HFFc6 (cell line): ENCODE results near the gene INVS. TPM values are rescaled to one million over a fixed set of nuclear protein-coding genes. Genes with fewer than 3 reads are reported as not detected.

Experiments
- DNase-seq: peaks from one replicate; pipeline ENCODE4 v3.0.0-alpha.2; 2018
- H3K27ac Mint-ChIP-seq: 2 replicates; pipeline ENCODE4 v1.8.0; 2020; ENCODE audit warnings: mild to moderate bottlenecking, mixed read lengths
- H3K27me3 Mint-ChIP-seq: 2 replicates; pipeline ENCODE4 v1.8.0; 2021; ENCODE audit warnings: mild to moderate bottlenecking, moderate library complexity, mixed read lengths; ENCODE audit not compliant: insufficient read depth
- H3K36me3 Mint-ChIP-seq: 2 replicates; pipeline ENCODE4 v1.8.0; 2021; ENCODE audit warnings: low read depth, mixed read lengths
- H3K4me1 Mint-ChIP-seq: 2 replicates; pipeline ENCODE4 v1.8.0; 2020; ENCODE audit warnings: low read depth, mixed read lengths
- H3K4me3 Mint-ChIP-seq: 2 replicates; pipeline ENCODE4 v1.8.0; 2020; ENCODE audit warnings: mild to moderate bottlenecking, moderate library complexity, mixed read lengths
- H3K9me3 Mint-ChIP-seq: 2 replicates; pipeline ENCODE4 v1.8.0; 2020; ENCODE audit warnings: mild to moderate bottlenecking, mixed read lengths
- total RNA-seq, 6 experiments: library from RNA; stranded (reverse); fragmentation: NEBNext Ultra II Directional; extraction: Animal tissue kit (Norgen Biotek cat#: 25700); gene quantifications; 2 replicates in 1 of 6; 3 replicates in 5 of 6; pipeline ENCODE4 v1.2.3, GENCODE V29; 2021
- TF ChIP-seq, protein P1 (sequence below): fragments of 200-600 bp; sonication (generic); IDR thresholded peaks from 2 replicates; pipeline ENCODE4 v1.5.0; 2021; ENCODE audit warnings: antibody characterized with exemption, mild to moderate bottlenecking

Gene INVS
- total RNA-seq, 6 experiments from 2014 or later, result 13.5 to 16.5 (median 14.6) TPM

DNA sequence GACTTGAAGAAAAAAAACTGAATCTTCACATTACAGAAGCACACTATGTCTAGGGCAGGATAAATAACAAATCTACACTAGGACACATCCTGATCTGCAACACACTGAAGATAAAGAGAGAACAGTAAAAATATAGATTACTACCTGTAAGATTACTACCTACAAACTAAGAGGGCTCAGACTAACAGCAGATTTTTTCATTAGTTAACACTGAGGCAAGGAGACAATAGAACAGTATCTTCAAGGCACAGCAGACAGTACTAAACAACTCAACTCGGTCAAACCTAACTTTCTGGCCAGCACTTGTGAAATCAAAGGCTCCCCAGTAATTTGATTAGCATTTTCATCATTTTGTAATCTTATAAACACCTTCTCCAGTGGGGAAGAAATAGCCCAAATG lies 207.2 kb downstream of the INVS start:
- peaks cover 57% of the 10 kb centered on the region for H3K36me3 Mint-ChIP-seq
- no peaks in the 10 kb centered on the region; the same call in none of the 2 replicates for H3K27me3 Mint-ChIP-seq
- no peak overlapping the region for H3K27ac Mint-ChIP-seq
- peaks cover 70% of the 10 kb centered on the region for H3K4me1 Mint-ChIP-seq
- DNase-seq, result no peak
- TF ChIP-seq, protein P1, sequence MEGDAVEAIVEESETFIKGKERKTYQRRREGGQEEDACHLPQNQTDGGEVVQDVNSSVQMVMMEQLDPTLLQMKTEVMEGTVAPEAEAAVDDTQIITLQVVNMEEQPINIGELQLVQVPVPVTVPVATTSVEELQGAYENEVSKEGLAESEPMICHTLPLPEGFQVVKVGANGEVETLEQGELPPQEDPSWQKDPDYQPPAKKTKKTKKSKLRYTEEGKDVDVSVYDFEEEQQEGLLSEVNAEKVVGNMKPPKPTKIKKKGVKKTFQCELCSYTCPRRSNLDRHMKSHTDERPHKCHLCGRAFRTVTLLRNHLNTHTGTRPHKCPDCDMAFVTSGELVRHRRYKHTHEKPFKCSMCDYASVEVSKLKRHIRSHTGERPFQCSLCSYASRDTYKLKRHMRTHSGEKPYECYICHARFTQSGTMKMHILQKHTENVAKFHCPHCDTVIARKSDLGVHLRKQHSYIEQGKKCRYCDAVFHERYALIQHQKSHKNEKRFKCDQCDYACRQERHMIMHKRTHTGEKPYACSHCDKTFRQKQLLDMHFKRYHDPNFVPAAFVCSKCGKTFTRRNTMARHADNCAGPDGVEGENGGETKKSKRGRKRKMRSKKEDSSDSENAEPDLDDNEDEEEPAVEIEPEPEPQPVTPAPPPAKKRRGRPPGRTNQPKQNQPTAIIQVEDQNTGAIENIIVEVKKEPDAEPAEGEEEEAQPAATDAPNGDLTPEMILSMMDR, result no peak
- H3K9me3 Mint-ChIP-seq, result no peaks in the 10 kb centered on the region; the same call in 1 of the 2 replicates
- H3K4me3 Mint-ChIP-seq, result no peak overlapping the region

GRCh38 chr9:100307080-100307479 lies 208.0 kb downstream of the INVS start:
- no peak for DNase-seq
- Mint-ChIP-seq H3K9me3 (peaks cover under 1% of the 10 kb centered on the region; the same call in 1 of the 2 replicates), H3K27me3 (no peaks in the 10 kb centered on the region; the same call in none of the 2 replicates), H3K4me1 (peaks cover 78% of the 10 kb centered on the region), H3K36me3 (peaks cover 61% of the 10 kb centered on the region), H3K4me3 (no peak overlapping the region; the same call in 1 of the 2 replicates), H3K27ac (no peak overlapping the region)
- TF ChIP-seq, protein P1, result no peak

GRCh38 chr9:100308965-100309564 lies 210.0 kb downstream of the INVS start:
- Mint-ChIP-seq H3K27me3 (no peaks in the 10 kb centered on the region; the same call in none of the 2 replicates), H3K36me3 (peaks cover 52% of the 10 kb centered on the region)
- DNase-seq, result peak; percentile 49

DNA sequence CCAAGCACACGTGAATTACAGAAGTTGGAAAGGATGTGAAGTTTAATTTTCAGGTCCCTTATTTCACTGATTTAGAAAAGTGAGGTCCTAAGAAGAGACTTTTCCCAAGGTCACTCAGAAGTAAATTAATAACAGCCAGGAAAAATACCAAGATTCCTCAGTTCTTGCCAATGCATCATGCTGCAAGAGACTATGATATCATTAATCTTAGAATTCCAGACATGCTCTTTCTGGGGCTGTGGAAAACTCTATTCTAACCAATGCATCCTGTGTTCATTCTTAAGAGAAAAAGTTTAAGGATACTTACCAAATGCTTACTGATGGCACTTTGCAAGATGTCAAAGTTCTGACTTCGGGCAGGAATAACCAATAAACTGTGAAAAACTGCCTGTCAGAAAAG lies 210.9 kb downstream of the INVS start:
- DNase-seq, result peak; percentile 48
- Mint-ChIP-seq H3K36me3 (peaks cover 54% of the 10 kb centered on the region), H3K27me3 (no peaks in the 10 kb centered on the region; the same call in 1 of the 2 replicates), H3K4me1 (peaks cover 79% of the 10 kb centered on the region), H3K27ac (peak overlapping the region; percentile 76), H3K4me3 (peak overlapping the region; percentile 70), H3K9me3 (peaks cover 8% of the 10 kb centered on the region; the same call in 1 of the 2 replicates)
- TF ChIP-seq, protein P1, result no peak

More at GRCh38 chr9:100308965-100309564, 210.0 kb downstream of the INVS start:
- TF ChIP-seq, protein P1, result no peak
- H3K4me3 Mint-ChIP-seq, result peak overlapping the region; percentile 70
- H3K27ac Mint-ChIP-seq, result peak overlapping the region; percentile 83
- peaks cover 76% of the 10 kb centered on the region for H3K4me1 Mint-ChIP-seq
- H3K9me3 Mint-ChIP-seq, result peaks cover 8% of the 10 kb centered on the region; the same call in 1 of the 2 replicates

- H3K4me3 Mint-ChIP-seq, result no peak overlapping the region
- no peak overlapping the region for H3K27ac Mint-ChIP-seq
- peaks cover 65% of the 10 kb centered on the region for H3K4me1 Mint-ChIP-seq
- TF ChIP-seq, protein P1, result no peak
- H3K27me3 Mint-ChIP-seq, result no peaks in the 10 kb centered on the region
- H3K36me3 Mint-ChIP-seq, result peaks cover 56% of the 10 kb centered on the region
- peaks cover 15% of the 10 kb centered on the region; the same call in 1 of the 2 replicates for H3K9me3 Mint-ChIP-seq
- no peak for DNase-seq
These were observed 216.5 kb downstream of the INVS start for GRCh38 chr9:100315561-100315960.
